C4-2B (cell line): ENCODE results near the gene MIPOL1.

Source experiments
- ZFX ChIP-seq: fragments of 450-650 bp; IDR thresholded peaks from 2 replicates; pipeline ENCODE4 v1.6.1; 2017
- TF ChIP-seq, protein P1 (sequence below): fragments of 450-650 bp; conservative IDR thresholded peaks from 2 replicates; pipeline ENCODE4 v1.5.1; 2017; ENCODE audit warnings: mild to moderate bottlenecking

DNA sequence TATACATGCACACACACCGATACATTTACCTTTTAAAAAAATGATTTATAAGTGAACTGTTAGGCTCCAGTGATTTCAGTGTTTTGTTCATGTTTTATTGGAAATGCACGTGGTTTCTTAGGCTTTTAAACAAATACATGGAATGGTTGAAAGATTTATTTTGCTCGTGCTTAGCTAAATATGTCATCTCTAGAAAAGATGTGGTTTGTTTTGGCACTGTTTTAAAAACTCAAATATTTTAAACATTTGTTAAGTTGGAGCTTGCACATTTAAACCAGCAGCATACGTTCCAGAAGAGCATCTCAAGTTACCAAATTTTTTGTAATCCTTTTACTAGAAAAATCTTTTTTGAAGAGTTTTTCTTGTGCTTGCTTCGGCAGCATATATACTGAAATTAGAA is 352.8 kb downstream of the MIPOL1 start:
- TF ChIP-seq, protein P1, sequence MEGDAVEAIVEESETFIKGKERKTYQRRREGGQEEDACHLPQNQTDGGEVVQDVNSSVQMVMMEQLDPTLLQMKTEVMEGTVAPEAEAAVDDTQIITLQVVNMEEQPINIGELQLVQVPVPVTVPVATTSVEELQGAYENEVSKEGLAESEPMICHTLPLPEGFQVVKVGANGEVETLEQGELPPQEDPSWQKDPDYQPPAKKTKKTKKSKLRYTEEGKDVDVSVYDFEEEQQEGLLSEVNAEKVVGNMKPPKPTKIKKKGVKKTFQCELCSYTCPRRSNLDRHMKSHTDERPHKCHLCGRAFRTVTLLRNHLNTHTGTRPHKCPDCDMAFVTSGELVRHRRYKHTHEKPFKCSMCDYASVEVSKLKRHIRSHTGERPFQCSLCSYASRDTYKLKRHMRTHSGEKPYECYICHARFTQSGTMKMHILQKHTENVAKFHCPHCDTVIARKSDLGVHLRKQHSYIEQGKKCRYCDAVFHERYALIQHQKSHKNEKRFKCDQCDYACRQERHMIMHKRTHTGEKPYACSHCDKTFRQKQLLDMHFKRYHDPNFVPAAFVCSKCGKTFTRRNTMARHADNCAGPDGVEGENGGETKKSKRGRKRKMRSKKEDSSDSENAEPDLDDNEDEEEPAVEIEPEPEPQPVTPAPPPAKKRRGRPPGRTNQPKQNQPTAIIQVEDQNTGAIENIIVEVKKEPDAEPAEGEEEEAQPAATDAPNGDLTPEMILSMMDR: no peak
- TF ChIP-seq ZFX: no peak
